Heart left ventricle (tissue), 13 donors: ENCODE results near the gene KRT1.

ENCODE experiments used
- CTCF ChIP-seq, 12 donors: fragments of 200-600 bp; sonication (generic) in 4 of 12; IDR thresholded peaks; one replicate each; pipeline versions ENCODE4 v1.5.0 to v1.8.0; 2018 to 2022; ENCODE audit warnings: antibody characterized with exemption in 12 of 12, mild to moderate bottlenecking in 5 of 12
- POLR2A ChIP-seq, 2 donors: fragments of 450-650 bp; IDR thresholded peaks; one replicate each; pipeline ENCODE4 v1.6.1; 2017; ENCODE audit warnings: antibody characterized with exemption in 2 of 2, mild to moderate bottlenecking in 2 of 2, moderate library complexity in 2 of 2
- donor health status: ischemic (EF 13 %, LVEDD 7.1; RV severe dilation, severe dysfunction).
- donor health status: DM: no; HTN: yes; CAD: no.
- donor health status: DM: no; HTN: no; CAD: no.
- donor health status: ischemic (EF 25% LVEDD 6.9; RV normal size, moderate dysfunction).
- donor health status: ischemic (EF 25% LVEDD 5.7; RV mildly dilated, moderate dysfunction).
- donor health status: ischemic (EF 35%, LVEDD 5.7; RV mildly dilated, moderate dysfunction).
- donor health status: nonischemic (EF 11% LVEDD 7.7; RV severe dilation, severe dysfunction).
- donor health status: DM: yes; HTN: yes; CAD: no.
- donor health status: PGD.
- donor health status: ischemic (EF 29% LVEDD 5.4; RV normal size, mild dysfunction).
- donor health status: nonischemic (EF 23%, LVEDD 6.1; RV moderate dilation, normal function).

- no peak for TF ChIP-seq POLR2A (IDR thresholded peaks at IDR 0.05)
- TF ChIP-seq CTCF (IDR thresholded peaks at IDR 0.05), result no peak
These were observed 51.4 kb downstream of the KRT1 start for GRCh38 chr12:52628841-52629240.
